GM10266 (cell line): ENCODE data around the gene ZC3H18.

Experiments used
- DNase-seq: peaks from one replicate; pipeline ENCODE4 v3.0.0; 2012; ENCODE audit errors: extremely low spot score
- CTCF ChIP-seq: IDR thresholded peaks from 2 replicates; pipeline ENCODE4 v1.5.1; 2012; ENCODE audit warnings: mild to moderate bottlenecking, low read depth; ENCODE audit not compliant: control insufficient read depth, insufficient read depth; ENCODE audit errors: missing control alignments

ZC3H18 gene

DNA sequence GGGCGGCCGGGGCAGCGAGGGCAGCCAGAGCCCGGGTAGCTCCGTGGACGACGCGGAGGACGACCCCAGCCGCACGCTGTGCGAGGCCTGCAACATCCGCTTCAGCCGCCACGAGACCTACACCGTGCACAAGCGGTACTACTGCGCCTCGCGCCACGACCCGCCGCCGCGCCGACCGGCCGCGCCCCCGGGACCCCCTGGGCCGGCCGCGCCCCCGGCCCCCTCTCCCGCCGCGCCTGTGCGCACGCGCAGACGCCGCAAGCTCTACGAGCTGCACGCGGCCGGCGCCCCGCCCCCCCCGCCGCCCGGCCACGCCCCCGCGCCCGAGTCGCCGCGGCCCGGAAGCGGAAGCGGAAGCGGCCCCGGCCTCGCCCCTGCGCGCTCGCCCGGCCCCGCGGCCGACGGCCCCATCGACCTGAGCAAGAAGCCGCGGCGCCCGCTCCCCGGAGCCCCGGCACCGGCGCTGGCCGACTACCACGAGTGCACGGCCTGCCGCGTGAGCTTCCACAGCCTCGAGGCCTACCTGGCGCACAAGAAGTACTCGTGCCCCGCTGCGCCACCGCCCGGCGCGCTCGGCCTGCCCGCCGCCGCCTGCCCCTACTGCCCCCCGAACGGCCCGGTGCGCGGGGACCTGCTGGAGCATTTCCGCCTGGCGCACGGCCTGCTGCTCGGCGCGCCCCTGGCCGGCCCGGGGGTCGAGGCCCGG lies 36.1 kb upstream of the ZC3H18 start:
- peak; percentile 17 for TF ChIP-seq CTCF
- DNase-seq: peak; percentile 99

- peak; percentile 72 for DNase-seq
- no peak for TF ChIP-seq CTCF
These were observed 35.5 kb upstream of the ZC3H18 start for GRCh38 chr16:88534638-88535190.

DNA sequence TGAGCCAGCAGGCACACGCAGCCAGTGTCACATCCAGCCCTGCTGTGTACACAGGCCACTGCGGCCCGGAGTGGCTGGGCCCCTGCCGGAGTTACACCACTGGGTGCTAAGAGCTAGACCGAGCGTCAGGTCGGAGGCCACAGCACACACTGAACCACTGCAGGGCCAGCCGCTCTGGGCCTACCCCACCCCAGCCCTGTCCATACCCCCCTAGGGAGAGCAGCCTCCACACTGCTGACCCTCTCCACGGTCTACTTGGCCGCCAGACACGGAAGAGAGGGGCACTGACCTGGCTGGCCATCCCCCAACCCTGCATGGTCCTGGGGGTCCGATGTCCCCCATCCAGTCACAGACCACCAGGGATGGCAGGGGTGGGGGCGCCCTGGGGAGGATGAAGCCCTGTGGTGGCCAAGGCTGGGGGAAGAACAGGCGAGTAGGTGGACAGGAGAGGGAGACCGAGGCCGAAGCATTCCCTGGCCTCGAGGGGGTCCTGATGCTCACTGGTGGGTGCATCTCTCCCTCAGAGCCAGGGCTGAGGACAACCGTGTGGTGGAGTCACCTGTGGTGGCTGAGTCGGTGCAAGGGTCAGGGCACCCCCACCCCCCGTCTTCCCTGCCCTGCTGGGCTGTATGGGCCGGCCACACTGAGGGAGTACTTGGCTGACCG lies 34.9 kb upstream of the ZC3H18 start:
- no peak for TF ChIP-seq CTCF
- peak; percentile 32 for DNase-seq

GRCh38 chr16:88535857-88536222 lies 34.4 kb upstream of the ZC3H18 start:
- no peak for TF ChIP-seq CTCF
- DNase-seq: no peak

- no peak for TF ChIP-seq CTCF
- no peak for DNase-seq
These were observed 33.7 kb upstream of the ZC3H18 start for GRCh38 chr16:88536510-88536909.

- DNase-seq: no peak
- no peak for TF ChIP-seq CTCF
These were observed 33.0 kb upstream of the ZC3H18 start for GRCh38 chr16:88536971-88537751.
